MM.1S (cell line): ENCODE data around the gene ECEL1.

Experiments
- CTCF ChIP-seq: fragments of 300-600 bp; sonication (generic); IDR thresholded peaks from 2 replicates; pipeline ENCODE4 v1.5.1; 2016; ENCODE audit warnings: antibody characterized with exemption, low read length, mixed read lengths
- EZH2 ChIP-seq: fragments of 300-600 bp; sonication (generic); optimal IDR thresholded peaks from 2 replicates; pipeline ENCODE3; 2017; ENCODE audit warnings: low read depth, mild to moderate bottlenecking, antibody characterized with exemption, low read length, mixed read lengths
- EZH2phosphoT487 ChIP-seq: fragments of 300-600 bp; sonication (generic); IDR thresholded peaks from 2 replicates; pipeline ENCODE4 v1.6.1; 2018; ENCODE audit warnings: antibody characterized with exemption, low read length

- no peak for TF ChIP-seq CTCF
- TF ChIP-seq EZH2 = no peak
- TF ChIP-seq EZH2phosphoT487 = no peak
These were observed 570 bp upstream of the ECEL1 start for GRCh38 chr2:232488097-232488711.
